Neural progenitor cell (in vitro differentiated cells): ENCODE measurements around the gene MYRIP.

Experiments used
- EZH2phosphoT487 ChIP-seq: fragments of 200-600 bp; sonication (generic); IDR thresholded peaks from 2 replicates; pipeline ENCODE4 v1.6.1; 2017; ENCODE audit warnings: antibody characterized with exemption
- TF ChIP-seq, protein P1 (sequence below): fragments of 200-600 bp; sonication (generic); IDR thresholded peaks from 2 replicates; pipeline ENCODE4 v1.5.1; 2017; ENCODE audit warnings: antibody characterized with exemption, mild to moderate bottlenecking

DNA sequence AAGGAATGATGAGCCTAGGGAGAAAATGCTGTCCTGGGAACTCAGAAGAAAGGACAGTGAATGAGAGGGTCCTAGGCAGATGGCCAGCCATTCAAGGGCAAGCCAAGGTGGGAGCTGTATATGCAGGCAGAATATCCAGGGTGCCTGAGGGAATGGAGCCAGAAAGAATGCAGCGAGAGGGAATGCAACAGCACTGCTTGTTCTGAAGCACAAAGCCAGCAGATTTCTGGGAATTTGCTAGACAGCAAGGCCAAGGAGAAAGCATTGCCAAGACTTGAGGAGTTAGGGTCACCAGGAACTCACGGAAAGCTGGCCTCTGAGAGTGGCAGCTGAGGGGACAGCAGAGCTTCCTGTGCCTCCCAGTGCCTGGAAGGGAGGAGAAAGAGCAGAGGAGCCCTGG, 200.6 kb downstream of the MYRIP start:
- TF ChIP-seq EZH2phosphoT487, result no peak
- TF ChIP-seq, protein P1, sequence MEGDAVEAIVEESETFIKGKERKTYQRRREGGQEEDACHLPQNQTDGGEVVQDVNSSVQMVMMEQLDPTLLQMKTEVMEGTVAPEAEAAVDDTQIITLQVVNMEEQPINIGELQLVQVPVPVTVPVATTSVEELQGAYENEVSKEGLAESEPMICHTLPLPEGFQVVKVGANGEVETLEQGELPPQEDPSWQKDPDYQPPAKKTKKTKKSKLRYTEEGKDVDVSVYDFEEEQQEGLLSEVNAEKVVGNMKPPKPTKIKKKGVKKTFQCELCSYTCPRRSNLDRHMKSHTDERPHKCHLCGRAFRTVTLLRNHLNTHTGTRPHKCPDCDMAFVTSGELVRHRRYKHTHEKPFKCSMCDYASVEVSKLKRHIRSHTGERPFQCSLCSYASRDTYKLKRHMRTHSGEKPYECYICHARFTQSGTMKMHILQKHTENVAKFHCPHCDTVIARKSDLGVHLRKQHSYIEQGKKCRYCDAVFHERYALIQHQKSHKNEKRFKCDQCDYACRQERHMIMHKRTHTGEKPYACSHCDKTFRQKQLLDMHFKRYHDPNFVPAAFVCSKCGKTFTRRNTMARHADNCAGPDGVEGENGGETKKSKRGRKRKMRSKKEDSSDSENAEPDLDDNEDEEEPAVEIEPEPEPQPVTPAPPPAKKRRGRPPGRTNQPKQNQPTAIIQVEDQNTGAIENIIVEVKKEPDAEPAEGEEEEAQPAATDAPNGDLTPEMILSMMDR, result no peak
